ENCODE measurements around the gene MSI2.

- TF ChIP-seq, protein P1, sequence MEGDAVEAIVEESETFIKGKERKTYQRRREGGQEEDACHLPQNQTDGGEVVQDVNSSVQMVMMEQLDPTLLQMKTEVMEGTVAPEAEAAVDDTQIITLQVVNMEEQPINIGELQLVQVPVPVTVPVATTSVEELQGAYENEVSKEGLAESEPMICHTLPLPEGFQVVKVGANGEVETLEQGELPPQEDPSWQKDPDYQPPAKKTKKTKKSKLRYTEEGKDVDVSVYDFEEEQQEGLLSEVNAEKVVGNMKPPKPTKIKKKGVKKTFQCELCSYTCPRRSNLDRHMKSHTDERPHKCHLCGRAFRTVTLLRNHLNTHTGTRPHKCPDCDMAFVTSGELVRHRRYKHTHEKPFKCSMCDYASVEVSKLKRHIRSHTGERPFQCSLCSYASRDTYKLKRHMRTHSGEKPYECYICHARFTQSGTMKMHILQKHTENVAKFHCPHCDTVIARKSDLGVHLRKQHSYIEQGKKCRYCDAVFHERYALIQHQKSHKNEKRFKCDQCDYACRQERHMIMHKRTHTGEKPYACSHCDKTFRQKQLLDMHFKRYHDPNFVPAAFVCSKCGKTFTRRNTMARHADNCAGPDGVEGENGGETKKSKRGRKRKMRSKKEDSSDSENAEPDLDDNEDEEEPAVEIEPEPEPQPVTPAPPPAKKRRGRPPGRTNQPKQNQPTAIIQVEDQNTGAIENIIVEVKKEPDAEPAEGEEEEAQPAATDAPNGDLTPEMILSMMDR (IDR thresholded peaks at IDR 0.05) = no peak
- TF ChIP-seq POLR2A (IDR thresholded peaks at IDR 0.05) = peak in 1 of 2 donors; percentile 43
Measured at GRCh38 chr17:57261084-57261461, 4.8 kb downstream of the MSI2 start.

Measured in adrenal gland (tissue), 5 donors.